SW 1271 (cell line): Measurements from ENCODE around the gene SDCBP2.

Source experiments
- DNase-seq, 2 experiments: peaks; one replicate each; lab custom pipeline; 2025; lab: John Stamatoyannopoulos, UW

Gene SDCBP2

GRCh38 chr20:1297486-1297885, 31.5 kb downstream of the SDCBP2 start:
- no peak for DNase-seq

GRCh38 chr20:1296922-1297321, 32.0 kb downstream of the SDCBP2 start:
- DNase-seq = no peak

DNA sequence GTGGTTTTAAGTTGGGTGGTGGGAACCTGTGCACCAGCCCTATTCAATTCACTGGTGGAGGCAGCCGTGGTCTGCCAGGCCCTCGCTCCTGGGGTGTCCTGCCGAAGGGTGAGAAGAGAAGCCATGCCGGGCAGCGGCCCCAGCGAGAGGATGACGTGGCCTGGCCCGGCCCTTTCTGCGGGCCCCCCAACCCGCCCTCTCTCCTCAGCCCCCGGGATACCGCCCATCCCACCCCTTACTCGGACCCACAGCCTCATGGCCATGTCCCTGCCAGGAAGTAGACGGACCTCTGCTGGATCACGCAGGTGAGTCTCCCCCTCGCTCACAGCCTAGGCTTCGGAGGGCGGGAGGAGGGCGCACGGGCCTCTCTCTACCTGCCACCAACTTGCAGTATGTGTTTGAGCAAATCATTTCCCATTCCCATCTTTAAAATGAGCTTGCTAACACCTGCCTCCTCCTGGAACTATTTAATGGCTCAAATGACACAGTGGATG, 32.8 kb downstream of the SDCBP2 start:
- DNase-seq = no peak

DNA sequence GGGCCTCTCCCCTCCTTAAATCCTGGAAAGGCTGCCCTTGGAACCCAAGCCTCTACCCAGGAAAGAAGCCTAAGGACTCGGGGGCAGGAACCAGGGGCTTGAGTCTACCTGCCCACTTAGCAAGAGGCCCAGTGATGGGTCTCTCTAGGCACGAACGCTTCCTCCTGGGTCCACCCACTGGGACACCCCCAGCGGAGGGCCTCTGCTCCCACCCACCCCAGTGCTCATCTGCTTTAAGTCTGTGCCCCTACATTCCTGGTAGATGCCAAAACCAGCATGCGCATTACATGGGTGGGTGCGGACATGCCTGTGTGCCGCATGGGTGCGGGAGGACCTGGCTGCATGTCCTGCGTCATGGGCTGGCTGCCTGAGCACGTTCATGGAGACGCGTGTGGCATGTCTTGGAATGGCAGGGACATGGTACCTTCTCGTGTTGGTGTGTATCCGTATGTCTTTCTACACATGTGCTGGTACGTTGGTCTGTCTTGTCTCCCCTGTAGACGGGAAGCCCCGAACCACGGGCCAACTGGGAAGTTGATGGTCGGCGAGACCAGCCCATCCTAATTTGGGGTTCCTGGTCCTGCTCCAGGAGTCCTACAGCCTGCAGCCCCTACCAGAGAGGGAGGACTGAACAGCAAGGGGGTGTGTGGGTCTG, 33.5 kb downstream of the SDCBP2 start:
- no peak for DNase-seq

DNA sequence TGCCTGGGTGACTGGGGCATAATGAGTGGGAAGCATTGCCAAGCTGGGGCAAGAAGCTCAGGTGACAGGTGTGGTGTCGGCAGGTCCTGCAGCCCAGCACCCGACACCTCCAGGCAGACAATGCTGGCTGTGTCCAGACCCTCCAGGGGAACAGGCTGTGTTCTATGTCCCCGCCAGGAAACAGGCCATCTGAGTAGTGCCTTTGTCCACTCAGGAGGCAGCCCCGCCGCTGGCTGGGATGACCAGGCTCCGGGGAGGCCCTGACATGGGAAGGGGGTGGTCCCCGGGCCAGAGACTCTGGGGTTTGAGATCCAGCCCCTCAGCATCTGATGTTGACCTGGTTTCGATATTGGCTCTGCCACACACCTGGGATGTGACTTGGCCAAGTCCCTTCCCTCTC, 34.4 kb downstream of the SDCBP2 start:
- DNase-seq = no peak

DNA sequence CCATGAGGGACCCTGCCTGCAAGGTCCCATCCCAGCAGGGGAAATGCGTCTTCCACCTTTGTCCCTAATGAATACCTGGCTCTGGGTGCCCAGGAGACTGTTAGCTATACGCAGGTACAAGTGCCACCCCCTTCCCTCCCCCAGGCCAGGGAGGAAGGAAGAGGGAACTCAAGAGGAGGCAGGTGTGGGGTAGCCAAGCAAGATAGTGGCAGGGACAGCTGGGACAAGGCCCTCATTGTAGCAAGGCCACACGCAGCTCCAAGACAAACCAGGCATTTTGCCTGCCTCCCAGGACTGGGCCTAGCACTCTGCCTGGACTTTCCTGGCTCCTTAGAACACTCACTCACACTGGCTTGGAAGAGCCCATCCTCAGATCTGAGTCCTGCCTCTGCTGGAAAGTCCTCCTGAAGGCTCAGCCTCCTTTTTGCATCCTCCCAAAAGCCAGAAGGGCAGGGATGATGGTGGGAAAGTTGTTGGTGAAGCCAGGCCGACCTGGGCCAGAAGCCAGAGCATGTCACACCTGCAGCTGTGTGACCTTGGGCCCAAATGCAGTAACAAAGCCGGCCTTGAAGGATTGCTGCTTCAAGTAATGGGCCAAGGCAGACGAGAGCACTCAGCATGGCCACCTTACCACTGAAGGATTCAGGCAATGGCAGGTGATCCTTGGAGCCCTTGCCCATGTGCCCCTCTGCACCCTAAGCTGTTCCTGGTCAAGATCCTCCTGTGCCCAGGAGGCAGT, 35.1 kb downstream of the SDCBP2 start:
- no peak for DNase-seq

DNA sequence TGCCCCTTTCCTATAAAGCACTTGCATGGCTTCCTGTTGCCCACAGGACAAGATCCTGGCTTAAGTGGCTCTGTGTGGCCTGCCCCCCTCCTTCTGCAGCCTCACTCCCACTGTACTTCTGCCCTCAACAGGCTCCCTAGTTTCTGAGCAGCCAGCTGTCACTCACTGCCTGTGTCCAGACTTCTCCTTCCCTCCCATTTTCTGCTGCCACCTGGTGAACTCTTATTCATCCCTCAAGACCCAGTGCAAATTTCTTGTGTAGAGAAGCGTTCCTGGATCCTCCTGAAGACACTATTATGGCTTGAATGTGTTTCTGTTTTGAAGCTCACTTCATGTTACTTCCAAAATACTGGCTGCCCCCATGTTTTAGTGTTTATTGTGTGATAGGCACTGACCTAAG, 36.3 kb downstream of the SDCBP2 start:
- no peak for DNase-seq

- no peak for DNase-seq
These were observed 37.7 kb downstream of the SDCBP2 start for GRCh38 chr20:1291191-1291741.

- no peak for DNase-seq
These were observed 41.0 kb downstream of the SDCBP2 start for GRCh38 chr20:1287787-1288569.

DNA sequence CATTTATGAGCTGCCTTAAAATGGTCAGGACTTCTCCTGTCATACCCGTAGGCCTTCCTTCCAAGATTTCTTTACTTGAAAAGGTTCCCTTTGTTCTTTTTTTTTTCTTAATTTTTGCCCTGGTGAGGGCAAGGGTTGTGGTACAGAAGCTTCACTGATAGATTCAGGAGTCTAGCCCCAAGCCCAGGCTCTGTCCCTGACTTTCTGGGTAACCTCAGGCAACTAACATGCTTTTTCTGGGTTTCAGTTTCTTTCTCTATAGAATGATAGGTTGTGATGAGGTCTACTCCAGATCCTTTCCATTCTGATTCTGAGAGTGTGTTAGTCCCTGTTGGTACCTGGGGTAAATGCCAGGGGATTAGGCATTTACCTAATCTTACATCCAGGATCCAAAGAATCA, 41.6 kb downstream of the SDCBP2 start:
- DNase-seq = no peak

DNA sequence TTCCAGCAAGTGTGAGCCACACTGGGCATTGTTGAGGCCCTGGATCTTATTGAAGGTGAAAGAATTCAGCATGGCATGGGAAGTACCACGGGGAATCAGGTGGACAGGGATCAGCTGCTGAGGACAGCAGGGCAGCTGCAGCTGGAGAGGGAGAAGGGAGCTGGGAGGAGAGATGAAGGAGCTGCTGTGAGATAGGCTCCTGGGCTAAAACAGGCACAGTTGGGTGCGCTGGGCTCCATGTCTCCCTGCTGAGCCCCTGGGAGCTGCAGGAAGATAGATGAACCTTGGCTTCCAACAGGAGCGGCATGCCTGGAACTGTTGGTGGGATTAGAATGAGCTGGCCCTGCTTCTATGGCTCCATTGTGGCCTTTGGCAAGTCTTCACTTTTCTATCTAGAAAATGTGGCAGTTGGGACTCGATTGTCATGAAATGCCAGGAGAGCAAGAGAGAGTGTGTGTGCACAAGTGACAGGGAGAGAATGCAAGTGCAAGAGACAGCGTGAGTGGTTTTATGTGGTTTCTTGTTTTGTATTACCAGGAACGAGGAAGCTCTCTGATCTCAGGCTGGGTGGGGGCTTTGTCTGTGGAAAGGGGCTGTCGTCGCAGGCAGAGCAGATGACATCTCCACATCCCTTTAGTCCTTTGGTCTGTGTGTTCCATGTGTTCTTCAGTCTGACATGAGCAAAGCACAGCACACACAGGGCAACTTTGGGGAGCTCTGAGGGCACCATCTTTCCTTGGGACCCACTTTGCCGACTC, 42.5 kb downstream of the SDCBP2 start:
- DNase-seq = no peak

DNA sequence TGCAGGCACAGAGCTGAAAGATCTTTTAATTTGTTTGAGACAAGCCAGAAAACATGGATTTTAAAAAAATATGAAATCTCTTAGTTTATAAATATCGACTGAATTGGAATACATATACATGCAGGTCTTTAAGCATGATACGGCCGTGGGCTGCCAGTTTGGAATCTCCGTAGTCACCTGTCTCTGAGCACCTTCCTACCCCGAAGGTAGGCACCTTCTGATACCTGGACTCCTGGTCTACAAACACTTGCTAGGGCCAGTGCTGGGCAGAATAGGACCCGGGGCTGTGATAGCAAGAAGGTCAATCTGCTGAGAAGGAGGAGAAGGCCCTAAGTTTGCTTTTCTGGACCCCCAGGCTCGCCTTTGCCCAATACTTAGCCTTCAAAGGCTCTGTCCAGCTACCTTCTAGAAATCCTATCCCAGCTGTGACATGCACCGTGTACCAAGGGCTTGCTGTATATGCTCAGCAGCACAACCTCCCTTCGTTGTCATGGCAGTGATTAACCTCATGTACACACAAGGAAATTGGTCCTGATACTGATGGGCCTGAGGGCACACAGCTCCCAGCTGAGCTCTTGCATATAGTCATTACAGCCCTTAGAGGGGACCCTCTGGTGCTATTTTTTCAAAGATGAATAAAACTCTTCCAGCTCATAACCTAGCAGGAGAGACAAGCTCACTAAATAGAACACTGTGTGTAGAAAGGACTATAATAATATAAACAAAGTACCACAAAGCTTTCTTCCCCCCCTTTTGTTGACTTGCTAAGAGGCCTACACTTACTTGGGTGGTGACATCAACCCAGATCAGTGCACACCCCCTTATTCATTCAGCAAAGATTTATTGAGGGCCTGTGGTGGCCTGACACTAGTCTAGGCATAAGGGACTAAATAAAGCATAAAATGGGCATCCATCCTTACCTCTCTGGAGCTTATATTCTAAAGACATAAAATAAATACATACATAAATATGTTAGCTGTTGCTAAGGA, 45.1 kb downstream of the SDCBP2 start:
- DNase-seq = no peak

DNA sequence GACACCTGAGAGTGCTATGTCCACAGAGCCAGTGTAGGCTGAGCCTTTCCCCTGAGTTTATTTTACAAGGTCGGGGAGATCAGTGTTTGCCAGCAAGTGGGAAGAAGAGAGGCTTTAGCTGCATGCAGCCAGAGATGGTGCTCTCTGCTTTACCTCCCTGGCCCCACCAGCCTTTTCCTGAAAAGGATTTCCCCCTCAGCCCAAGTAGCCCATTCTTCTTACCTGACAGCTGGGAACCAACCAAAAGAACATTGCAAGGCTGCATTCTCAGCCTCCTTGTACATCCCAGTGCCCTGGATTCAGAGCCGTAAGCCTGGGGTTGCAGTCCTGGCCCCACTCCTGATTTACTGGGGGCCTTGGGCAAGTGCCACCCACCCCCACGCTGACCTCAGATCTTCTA, 46.0 kb downstream of the SDCBP2 start:
- DNase-seq = no peak

- DNase-seq = no peak
These were observed 47.5 kb downstream of the SDCBP2 start for GRCh38 chr20:1281279-1282057.

GRCh38 chr20:1280195-1281102, 48.5 kb downstream of the SDCBP2 start:
- DNase-seq = no peak

DNA sequence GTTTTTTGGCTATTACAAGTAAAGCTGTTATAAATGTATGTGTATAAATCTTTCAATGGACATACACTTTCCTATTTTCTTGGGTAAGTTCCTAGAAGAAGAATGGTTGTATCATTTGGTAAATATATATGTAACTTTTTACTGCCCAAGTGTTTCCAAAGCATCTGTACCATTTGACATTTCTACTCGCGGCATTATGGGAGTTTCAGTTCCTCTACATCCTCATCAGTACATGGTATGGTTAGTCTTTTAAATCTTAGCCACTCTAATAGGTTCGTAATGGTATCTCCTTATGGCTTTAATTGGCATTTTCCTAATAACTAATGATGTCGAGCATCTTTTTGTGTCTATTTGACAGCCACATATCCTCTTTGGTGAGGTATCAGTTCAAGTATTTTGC, 49.9 kb downstream of the SDCBP2 start:
- DNase-seq = no peak

- DNase-seq = no peak
These were observed 51.2 kb downstream of the SDCBP2 start for GRCh38 chr20:1277529-1278322.

DNA sequence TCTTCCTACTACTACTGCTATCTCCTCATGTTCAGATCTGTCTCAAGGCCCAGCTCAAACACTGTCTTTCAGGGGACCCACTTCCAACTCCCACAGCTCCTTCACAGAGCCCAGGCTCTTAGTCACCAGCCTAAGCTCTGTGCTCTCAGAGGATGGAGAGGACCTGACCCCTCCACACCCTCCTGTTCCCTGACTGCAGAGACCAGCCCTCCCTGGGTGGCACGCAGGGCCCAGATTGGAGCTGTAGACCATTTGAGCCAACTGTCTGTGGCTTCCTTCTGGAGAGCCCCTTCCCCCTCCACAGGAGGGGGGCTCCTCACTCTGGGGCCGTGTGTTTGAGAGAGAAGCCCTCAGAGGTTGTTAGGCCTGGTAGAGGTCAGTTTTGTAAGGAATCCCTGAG, 53.0 kb downstream of the SDCBP2 start:
- DNase-seq = no peak
